Measurements from ENCODE around the gene SMOC2.

GRCh38 chr6:168525114-168525513, 84.1 kb downstream of the SMOC2 start:
- TF ChIP-seq CTCF (IDR thresholded peaks at IDR 0.05) = no peak
- no peak for TF ChIP-seq POLR2A (IDR thresholded peaks at IDR 0.05)
- TF ChIP-seq POLR2AphosphoS5 (IDR thresholded peaks at IDR 0.05) = no peak

All from prostate gland (tissue), 2 donors.